Measurements from ENCODE around the gene FAM98C.
A peak's percentile ranks its signal among the peaks of the same experiment; 100 is the strongest.
"Not testable (repeated sequence)": the region's sequence is repeated elsewhere in the genome, so short reads cannot be mapped to it uniquely, and the experiment has no call there.

The FAM98C gene

GRCh38 chr19:38399537-38399936 is 3.4 kb upstream of the FAM98C start:
- no peak overlapping the region for H3K4me3 ChIP-seq (ENCODE audit: low read depth, low read length)
- TF ChIP-seq CTCF (IDR thresholded peaks at IDR 0.05; ENCODE audit: low read depth, low read length): no peak

GRCh38 chr19:38400361-38400760 is 2.5 kb upstream of the FAM98C start:
- no peak for TF ChIP-seq CTCF (IDR thresholded peaks at IDR 0.05; ENCODE audit: low read depth, low read length)

GRCh38 chr19:38401148-38401547 is 1.7 kb upstream of the FAM98C start:
- no peak overlapping the region for H3K4me3 ChIP-seq (ENCODE audit: low read depth, low read length)
- TF ChIP-seq CTCF (IDR thresholded peaks at IDR 0.05; ENCODE audit: low read depth, low read length): no peak

More at GRCh38 chr19:38400361-38400760, 2.5 kb upstream of the FAM98C start:
- no peak overlapping the region for H3K4me3 ChIP-seq (ENCODE audit: low read depth, low read length)

- TF ChIP-seq CTCF (IDR thresholded peaks at IDR 0.05; ENCODE audit: low read depth, low read length): no peak
- peak overlapping the region; percentile 89 for H3K4me3 ChIP-seq (ENCODE audit: low read depth, low read length)
Measured at GRCh38 chr19:38402623-38402966, 298 bp upstream of the FAM98C start.

GRCh38 chr19:38404858-38405257 is 2.0 kb downstream of the FAM98C start:
- TF ChIP-seq CTCF (IDR thresholded peaks at IDR 0.05; ENCODE audit: low read depth, low read length): no peak
- H3K4me3 ChIP-seq (ENCODE audit: low read depth, low read length): no peak overlapping the region

GRCh38 chr19:38405276-38405675 is 2.4 kb downstream of the FAM98C start:
- no peak overlapping the region for H3K4me3 ChIP-seq (ENCODE audit: low read depth, low read length)
- TF ChIP-seq CTCF (IDR thresholded peaks at IDR 0.05; ENCODE audit: low read depth, low read length): no peak

GRCh38 chr19:38409631-38410133 is 6.8 kb downstream of the FAM98C start:
- no peak overlapping the region for H3K4me3 ChIP-seq (ENCODE audit: low read depth, low read length)
- no peak for TF ChIP-seq CTCF (IDR thresholded peaks at IDR 0.05; ENCODE audit: low read depth, low read length)

- H3K4me3 ChIP-seq (ENCODE audit: low read depth, low read length): not testable (repeated sequence)
Measured at GRCh38 chr19:38410407-38410806, 7.5 kb downstream of the FAM98C start.
